Panc1 (cell line): ENCODE results near the gene RNASE7. TPM values are rescaled to one million over a fixed set of nuclear protein-coding genes. Genes with fewer than 3 reads are reported as not detected.

ENCODE experiments used
- ATAC-seq: fragments of 200-7000 bp; cut with Tn5 transposase; 2 replicates; pipeline ENCODE4 v1.9.1; 2020; ENCODE audit warnings: mild to moderate bottlenecking, moderate library complexity
- BruUV-seq: library from RNA; stranded (reverse); fragments of 400-500 nt; replicated peaks from 2 replicates; lab custom pipeline; 2021; lab: Mats Ljungman, UMichigan
- CTCF ChIA-PET: fragments of 300-600 bp; sonication (Branson Sonifier 250); formaldehyde crosslinking; loops from one replicate; lab custom pipeline; 2022; ENCODE audit warnings: antibody characterized with exemption; lab: Charles Lee
- POLR2A ChIA-PET: fragments of 300-600 bp; sonication (Branson Sonifier 250); formaldehyde crosslinking; loops from one replicate; lab custom pipeline; 2022; ENCODE audit warnings: antibody characterized with exemption; lab: Charles Lee
- DNase-seq: peaks from one replicate; pipeline ENCODE4 v3.0.0-alpha.2; 2010; ENCODE audit warnings: low read depth, low spot score
- H3K27ac ChIP-seq: 2 replicates; pipeline ENCODE4 v1.5.1; 2011; ENCODE audit warnings: mild to moderate bottlenecking, low read length, inconsistent platforms
- H3K27me3 ChIP-seq: fragments of 200-500 bp; sonication (Bioruptor generic); 2 replicates; pipeline ENCODE4 v1.6.0; 2014; ENCODE audit warnings: low read length, inconsistent platforms; ENCODE audit not compliant: control insufficient read depth, insufficient read depth
- H3K36me3 ChIP-seq: fragments of 200-500 bp; sonication (Bioruptor generic); 2 replicates; pipeline ENCODE4 v1.5.1; 2014; ENCODE audit warnings: inconsistent platforms, mild to moderate bottlenecking, low read length, moderate library complexity; ENCODE audit not compliant: control insufficient read depth, insufficient read depth
- H3K4me1 ChIP-seq: 2 replicates; pipeline ENCODE4 v1.5.1; 2011; ENCODE audit warnings: inconsistent platforms, mild to moderate bottlenecking, low read length, moderate library complexity; ENCODE audit not compliant: control insufficient read depth, insufficient read depth
- H3K4me3 ChIP-seq, 2 experiments: 2 replicates each; pipeline ENCODE4 v1.5.1; 2011 to 2012; ENCODE audit warnings: low read depth in 2 of 2, low read length in 2 of 2, mild to moderate bottlenecking in 2 of 2, inconsistent platforms in 1 of 2, moderate library complexity in 1 of 2
- H3K9me3 ChIP-seq: fragments of 200-500 bp; sonication (Bioruptor generic); 2 replicates; pipeline ENCODE4 v1.5.1; 2014; ENCODE audit warnings: low read depth, mild to moderate bottlenecking, inconsistent platforms, low read length, moderate library complexity; ENCODE audit not compliant: control insufficient read depth, insufficient read depth
- CTCF ChIP-seq: fragments of 450-650 bp; IDR thresholded peaks from 2 replicates; pipeline ENCODE4 v1.5.1; 2017; ENCODE audit warnings: mild to moderate bottlenecking
- POLR2AphosphoS5 ChIP-seq: IDR thresholded peaks from 2 replicates; pipeline ENCODE4 v1.6.1; 2012; ENCODE audit warnings: mild to moderate bottlenecking, low read depth, low read length, moderate library complexity
- REST ChIP-seq, 2 experiments: IDR thresholded peaks; 2 replicates each; pipeline ENCODE4 v1.6.1; 2011 to 2012; ENCODE audit warnings: low read depth in 2 of 2, control low read depth in 1 of 2, low read length in 1 of 2, mild to moderate bottlenecking in 1 of 2, moderate library complexity in 1 of 2; ENCODE audit not compliant: insufficient read depth in 1 of 2
- SIN3A ChIP-seq: IDR thresholded peaks from 2 replicates; pipeline ENCODE4 v1.6.1; 2012; ENCODE audit warnings: low read depth, mild to moderate bottlenecking, low read length, moderate library complexity, borderline replicate concordance; ENCODE audit not compliant: insufficient read depth
- TCF7L2 ChIP-seq: IDR thresholded peaks from 2 replicates; pipeline ENCODE4 v1.6.1; 2011; ENCODE audit warnings: mild to moderate bottlenecking, low read depth, low read length, inconsistent platforms
- in situ Hi-C: cut with HindIII; loops from 2 replicates; pipeline ENCODE4 v1.10.0; 2016; ENCODE audit warnings: low sequenced_read_pairs, low pct_unique_long_range_greater_than_20kb
- intact Hi-C: fragments of 100-400 bp; cut with micrococcal nuclease; formaldehyde crosslinking; loops from one replicate; pipeline ENCODE4 v1.10.0; 2022; ENCODE audit not compliant: unreplicated experiment
- total RNA-seq: library from RNA; stranded (reverse); gene quantifications from one replicate; pipeline ENCODE4 v1.2.1, GENCODE V29; 2021; ENCODE audit not compliant: unreplicated experiment

RNASE7 gene
- total RNA-seq, 1 experiment from 2014 or later = not detected

GRCh38 chr14:21089271-21089670, 47.1 kb downstream of the RNASE7 start:
- Histone ChIP-seq H3K36me3 (no peaks in the 10 kb centered on the region), H3K27ac (no peak overlapping the region), H3K27me3 (no peaks in the 10 kb centered on the region), H3K9me3 (no peaks in the 10 kb centered on the region), H3K4me1 (no peaks in the 10 kb centered on the region; the same call in 1 of the 2 replicates), H3K4me3 (no peak overlapping the region)
- intact Hi-C loops (no loop called here), in situ Hi-C loops (no loop called here)
- TF ChIP-seq CTCF = no peak
- ATAC-seq = no peak
- ChIA-PET CTCF (interaction anchor here (0.7 kb wide), 1 partner anchor 22 kb away, joined by 3 read pairs; no protein-coding TSS in a partner anchor), POLR2A (no interaction called here)
- no peak for DNase-seq
- no TSS peak for BruUV-seq

- no peak for DNase-seq
- Histone ChIP-seq H3K9me3 (no peaks in the 10 kb centered on the region), H3K36me3 (no peaks in the 10 kb centered on the region), H3K4me1 (no peaks in the 10 kb centered on the region; the same call in 1 of the 2 replicates), H3K27ac (no peak overlapping the region), H3K4me3 (no peak overlapping the region), H3K27me3 (no peaks in the 10 kb centered on the region)
- in situ Hi-C loops (no loop called here), intact Hi-C loops (no loop called here)
- ATAC-seq = no peak
- TF ChIP-seq SIN3A = no peak
- TF ChIP-seq TCF7L2 = no peak
- no peak for TF ChIP-seq POLR2AphosphoS5
- no peak for TF ChIP-seq REST (IDR thresholded peaks at IDR 0.05; ENCODE audit: insufficient read depth in 1 of 2, low read depth in 2 of 2, low read length in 1 of 2)
- TF ChIP-seq CTCF = no peak
- no TSS peak for BruUV-seq
- ChIA-PET POLR2A (no interaction called here), CTCF (interaction anchor here (0.7 to 1.3 kb wide), 2 partner anchors 15 to 23 kb away, joined by 3 to 6 read pairs; no protein-coding TSS in a partner anchor)
Observed at GRCh38 chr14:21089877-21090193, 47.7 kb downstream of the RNASE7 start.
